K562 (cell line): Measurements from ENCODE around the gene TMEM214. TPM values are rescaled to one million over a fixed set of nuclear protein-coding genes. Genes with fewer than 3 reads are reported as not detected.
A peak's percentile ranks its signal among the peaks of the same experiment; 100 is the strongest.

ENCODE experiments used
- ARID3A ChIP-seq: IDR thresholded peaks from 2 replicates; pipeline ENCODE4 v1.6.1; 2012; ENCODE audit warnings: low read depth, low read length, improper control_type of control experiment, borderline replicate concordance
- ATF1 ChIP-seq, 2 experiments: fragments of 450-650 bp in 1 of 2; IDR thresholded peaks; 2 replicates each; pipeline ENCODE4 v1.6.1; 2016; ENCODE audit warnings: missing compliant biosample characterization in 1 of 2, missing genetic modification characterization in 1 of 2
- ESRRB ChIP-seq: fragments of 250-450 bp; sonication (Bioruptor Pico); IDR thresholded peaks from 2 replicates; pipeline ENCODE4 v1.5.0; 2020; ENCODE audit warnings: mild to moderate bottlenecking, moderate library complexity, borderline replicate concordance
- HMG20A ChIP-seq: fragments of 450-650 bp; formaldehyde crosslinking; conservative IDR thresholded peaks from 2 replicates; pipeline ENCODE4 v1.4.0; 2020; ENCODE audit warnings: mild to moderate bottlenecking, mixed read lengths
- HNRNPUL1 ChIP-seq: fragments of 200-400 bp; formaldehyde crosslinking; IDR thresholded peaks from 2 replicates; pipeline ENCODE4 v1.6.1; 2017; ENCODE audit warnings: low read length
- KLF10 ChIP-seq: fragments of 250-450 bp; sonication (Bioruptor Pico); IDR thresholded peaks from 2 replicates; pipeline ENCODE4 v1.6.1; 2021; ENCODE audit warnings: matching md5 sums
- LARP7 ChIP-seq: fragments of 450-650 bp; IDR thresholded peaks from 2 replicates; pipeline ENCODE4 v1.6.1; 2016
- MCM2 ChIP-seq: fragments of 450-650 bp; IDR thresholded peaks from 2 replicates; pipeline ENCODE4 v1.6.1; 2017; ENCODE audit warnings: low read depth, mild to moderate bottlenecking
- MCM7 ChIP-seq, 2 experiments: fragments of 450-650 bp; IDR thresholded peaks; 2 replicates each; pipeline ENCODE4 v1.6.1; 2016 to 2018
- MECOM ChIP-seq: fragments of 250-450 bp; sonication (Bioruptor Pico); IDR thresholded peaks from 2 replicates; pipeline ENCODE4 v1.8.0; 2022; ENCODE audit warnings: inconsistent platforms
- PHB2 ChIP-seq: fragments of 450-650 bp; IDR thresholded peaks from 2 replicates; pipeline ENCODE4 v1.6.1; 2017; ENCODE audit warnings: low read depth
- TBL1XR1 ChIP-seq, 2 experiments: IDR thresholded peaks; 2 replicates each; pipeline ENCODE4 v1.6.1; 2012; ENCODE audit warnings: improper control_type of control experiment in 2 of 2, low read length in 2 of 2, mild to moderate bottlenecking in 1 of 2
- ZBTB33 ChIP-seq: sonication (generic); formaldehyde crosslinking; IDR thresholded peaks from 2 replicates; pipeline ENCODE4 v1.8.1; 2023; ENCODE audit warnings: mild to moderate bottlenecking, missing genetic modification reagents
- ZNF197 ChIP-seq: fragments of 200-800 bp; sonication (Bioruptor generic); IDR thresholded peaks from 2 replicates; pipeline ENCODE4 v1.6.1; 2016; ENCODE audit warnings: low read depth, missing genetic modification characterization, missing compliant biosample characterization
- ZNF740 ChIP-seq, 3 experiments: fragments of 200-800 bp in 1 of 3; sonication (Bioruptor generic) in 1 of 3; sonication (generic) in 1 of 3; formaldehyde crosslinking in 1 of 3; IDR thresholded peaks; 2 replicates each; pipeline versions ENCODE4 v1.6.1 to v1.8.0; 2016 to 2022; ENCODE audit warnings: mild to moderate bottlenecking in 2 of 3, missing compliant biosample characterization in 2 of 3, missing genetic modification characterization in 2 of 3, missing genetic modification reagents in 1 of 3
- ZNF778 ChIP-seq: fragments of 450-650 bp; formaldehyde crosslinking; IDR thresholded peaks from 2 replicates; pipeline ENCODE4 v1.4.0; 2020; ENCODE audit warnings: mild to moderate bottlenecking, moderate library complexity
- polyA plus RNA-seq, 8 experiments: library from polyadenylated mRNA; depleted of rRNA in 4 of 8; stranded (reverse) in 5 of 8; unstranded in 3 of 8; fragments of >200 nt; fragmentation: Nextera tagmentation in 2 of 8; fragmentation: Illumina TruSeq in 1 of 8; extraction: Ambion mirVana in 2 of 8; extraction: Trizol in 1 of 8; gene quantifications; 2 replicates each; pipeline versions ENCODE4 v1.2.1 to v1.2.3, GENCODE V29; 2011 to 2014; ENCODE audit warnings: inconsistent platforms in 1 of 8, missing spikeins in 1 of 8
- total RNA-seq, 7 experiments: library from RNA; depleted of rRNA in 6 of 7; stranded (reverse); fragments of >200 nt in 6 of 7; fragmentation: Illumina TruSeq in 2 of 7; extraction: Trizol in 2 of 7; gene quantifications; 2 replicates each; pipeline versions ENCODE4 v1.2.1 to v1.2.3, GENCODE V29; 2011 to 2021; ENCODE audit warnings: low replicate concordance in 1 of 7
- TF ChIP-seq, protein P1 (sequence below), 2 experiments: fragments of 450-650 bp in 1 of 2; sonication (generic) in 1 of 2; formaldehyde crosslinking; conservative IDR thresholded peaks; 2 replicates each; pipeline versions ENCODE4 v1.4.0 to v1.8.1; 2020 to 2022; ENCODE audit warnings: mild to moderate bottlenecking in 1 of 2, missing genetic modification reagents in 1 of 2
- TF ChIP-seq, protein P2 (sequence below): sonication (generic); formaldehyde crosslinking; IDR thresholded peaks from 2 replicates; pipeline ENCODE4 v1.8.0; 2022; ENCODE audit warnings: mild to moderate bottlenecking, low read depth, missing genetic modification reagents
- TF ChIP-seq, protein P3 (sequence below): fragments of 450-650 bp; formaldehyde crosslinking; IDR thresholded peaks from 2 replicates; pipeline ENCODE4 v1.4.0; 2020; ENCODE audit warnings: mild to moderate bottlenecking

Gene TMEM214
- total and polyA plus RNA-seq, 9 of the 15 experiments (the other 6 are each of a cell fraction or from before 2014, with no cell fraction given): 11.4 to 81.4 (median 44.1) TPM

DNA sequence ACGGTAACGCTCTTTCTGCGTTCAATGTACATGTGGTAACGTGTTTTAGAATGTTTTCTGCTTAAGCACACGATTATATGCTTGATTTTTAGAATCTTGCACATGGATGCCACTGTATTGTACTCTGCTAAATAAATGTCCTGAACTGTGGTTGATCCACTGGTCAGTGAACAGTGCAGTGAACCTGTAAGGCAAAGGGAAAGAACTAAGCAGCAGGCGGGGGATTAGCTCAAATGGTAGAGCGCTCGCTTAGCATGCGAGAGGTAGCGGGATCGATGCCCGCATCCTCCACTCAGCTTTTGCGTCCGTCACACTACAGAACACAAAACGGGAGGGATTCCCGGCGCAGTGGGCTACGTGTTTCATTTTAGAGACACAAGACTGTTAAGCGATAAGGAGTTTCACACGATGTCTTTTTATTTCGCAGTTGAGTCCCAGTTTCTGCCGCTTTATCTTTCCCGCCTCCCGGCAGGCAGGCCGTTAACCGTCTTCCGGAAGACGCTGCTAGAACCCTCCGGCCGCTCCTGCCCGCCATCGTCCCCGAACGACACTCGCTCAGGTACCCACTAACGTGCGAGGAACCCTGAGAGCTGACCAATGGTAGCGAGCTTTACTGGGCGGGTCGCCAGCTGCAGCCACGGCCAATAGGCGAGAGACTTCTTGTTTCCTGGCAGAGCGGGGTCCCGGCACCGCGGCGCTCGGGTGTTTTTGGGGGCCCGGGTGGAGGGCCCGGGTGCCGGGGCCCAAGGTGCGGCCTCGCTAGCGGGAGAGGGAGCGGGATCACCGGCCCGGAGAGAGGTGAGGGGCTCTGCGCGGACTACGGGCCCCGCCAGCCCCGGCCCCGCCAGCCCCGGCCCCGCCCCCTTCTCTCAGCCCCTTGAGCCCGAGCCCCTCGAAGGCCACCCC, 18.5 kb downstream of the TMEM214 start, which contains the start of gene AGBL5 (continued):
- peak in 1 of 2 experiments; percentile 42; a peak in 1 of 4 replicates for TF ChIP-seq TBL1XR1 (IDR thresholded peaks at IDR 0.05; ENCODE audit: low read length in 2 of 2)
- peak; percentile 17; the same call in 1 of the 2 replicates for TF ChIP-seq ZBTB33
- TF ChIP-seq KLF10 (CRISPR knock-in tag): no peak
- TF ChIP-seq HNRNPUL1: peak; percentile 88
- TF ChIP-seq ZNF740 (CRISPR knock-in tag; IDR thresholded peaks at IDR 0.05): no peak; the same call in 1 of the 2 replicates
- TF ChIP-seq ZNF740 (tag; IDR thresholded peaks at IDR 0.05): no peak
- TF ChIP-seq MCM7 (IDR thresholded peaks at IDR 0.05): no peak
- TF ChIP-seq MCM2: no peak
- no peak for TF ChIP-seq ARID3A
- no peak for TF ChIP-seq LARP7
- peak; percentile 44; the same call in 1 of the 2 replicates for TF ChIP-seq ZNF197
- TF ChIP-seq, protein P1, sequence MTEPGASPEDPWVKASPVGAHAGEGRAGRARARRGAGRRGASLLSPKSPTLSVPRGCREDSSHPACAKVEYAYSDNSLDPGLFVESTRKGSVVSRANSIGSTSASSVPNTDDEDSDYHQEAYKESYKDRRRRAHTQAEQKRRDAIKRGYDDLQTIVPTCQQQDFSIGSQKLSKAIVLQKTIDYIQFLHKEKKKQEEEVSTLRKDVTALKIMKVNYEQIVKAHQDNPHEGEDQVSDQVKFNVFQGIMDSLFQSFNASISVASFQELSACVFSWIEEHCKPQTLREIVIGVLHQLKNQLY (CRISPR knock-in tag; conservative IDR thresholded peaks at IDR 0.05): no peak; a peak in 1 of 4 replicates
- no peak for TF ChIP-seq MECOM (CRISPR knock-in tag)
- no peak for TF ChIP-seq ATF1 (CRISPR knock-in tag; IDR thresholded peaks at IDR 0.05)
- TF ChIP-seq ATF1 (tag; IDR thresholded peaks at IDR 0.05): peak; percentile 91
- no peak; the same call in 1 of the 2 replicates for TF ChIP-seq PHB2
- TF ChIP-seq ZNF778: no peak
- TF ChIP-seq, protein P2, sequence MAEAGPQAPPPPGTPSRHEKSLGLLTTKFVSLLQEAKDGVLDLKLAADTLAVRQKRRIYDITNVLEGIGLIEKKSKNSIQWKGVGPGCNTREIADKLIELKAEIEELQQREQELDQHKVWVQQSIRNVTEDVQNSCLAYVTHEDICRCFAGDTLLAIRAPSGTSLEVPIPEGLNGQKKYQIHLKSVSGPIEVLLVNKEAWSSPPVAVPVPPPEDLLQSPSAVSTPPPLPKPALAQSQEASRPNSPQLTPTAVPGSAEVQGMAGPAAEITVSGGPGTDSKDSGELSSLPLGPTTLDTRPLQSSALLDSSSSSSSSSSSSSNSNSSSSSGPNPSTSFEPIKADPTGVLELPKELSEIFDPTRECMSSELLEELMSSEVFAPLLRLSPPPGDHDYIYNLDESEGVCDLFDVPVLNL (CRISPR knock-in tag): no peak
- TF ChIP-seq ESRRB (CRISPR knock-in tag): peak; percentile 14; the same call in 1 of the 2 replicates
- TF ChIP-seq, protein P3, sequence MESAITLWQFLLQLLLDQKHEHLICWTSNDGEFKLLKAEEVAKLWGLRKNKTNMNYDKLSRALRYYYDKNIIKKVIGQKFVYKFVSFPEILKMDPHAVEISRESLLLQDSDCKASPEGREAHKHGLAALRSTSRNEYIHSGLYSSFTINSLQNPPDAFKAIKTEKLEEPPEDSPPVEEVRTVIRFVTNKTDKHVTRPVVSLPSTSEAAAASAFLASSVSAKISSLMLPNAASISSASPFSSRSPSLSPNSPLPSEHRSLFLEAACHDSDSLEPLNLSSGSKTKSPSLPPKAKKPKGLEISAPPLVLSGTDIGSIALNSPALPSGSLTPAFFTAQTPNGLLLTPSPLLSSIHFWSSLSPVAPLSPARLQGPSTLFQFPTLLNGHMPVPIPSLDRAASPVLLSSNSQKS (CRISPR knock-in tag): no peak
- TF ChIP-seq HMG20A (CRISPR knock-in tag): no peak
